ENCODE data around the gene NFATC2. TPM values are rescaled to one million over a fixed set of nuclear protein-coding genes. Genes with fewer than 3 reads are reported as not detected.
A peak's percentile ranks its signal among the peaks of the same experiment; 100 is the strongest.

Gene NFATC2
- total and polyA plus RNA-seq, 2 of the 4 experiments (the other 2 are of a cell fraction): 0.18 to 0.38 TPM

DNA sequence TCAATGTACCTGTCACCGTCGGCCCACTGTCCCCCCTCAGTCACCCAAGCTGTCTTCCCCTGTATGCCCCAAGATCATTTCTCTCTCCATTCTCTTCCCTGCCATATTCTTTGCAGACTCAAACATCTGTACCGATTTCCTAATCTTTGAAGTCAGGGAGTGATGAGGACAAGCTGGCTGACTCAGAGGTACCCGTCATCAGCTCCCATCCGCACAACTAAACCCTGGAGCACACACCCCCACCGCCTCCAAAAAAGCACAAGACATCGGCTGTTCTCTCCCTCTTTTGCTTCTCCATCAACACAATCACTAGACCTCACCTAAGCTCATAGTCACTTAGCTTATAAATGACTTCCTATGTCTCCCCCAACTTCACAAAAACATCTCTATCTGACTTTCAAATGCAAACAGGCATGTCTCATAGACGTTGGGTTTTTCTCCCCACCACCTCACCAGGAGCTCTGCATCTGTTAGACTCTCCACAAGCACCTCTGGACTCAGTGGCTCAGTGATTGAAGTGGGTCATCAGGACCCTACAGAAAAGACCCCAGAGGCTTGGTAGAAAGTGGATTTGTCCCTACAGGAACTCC lies 11.5 kb upstream of the NFATC2 start (continued):
- TF ChIP-seq CHD1 (IDR thresholded peaks at IDR 0.05; ENCODE audit: low read depth, low read length) (no peak), MAZ (IDR thresholded peaks at IDR 0.05; ENCODE audit: borderline replicate concordance, low read depth, low read length) (no peak), FOS (IDR thresholded peaks at IDR 0.05; ENCODE audit: low read depth, low read length) (no peak)

DNA sequence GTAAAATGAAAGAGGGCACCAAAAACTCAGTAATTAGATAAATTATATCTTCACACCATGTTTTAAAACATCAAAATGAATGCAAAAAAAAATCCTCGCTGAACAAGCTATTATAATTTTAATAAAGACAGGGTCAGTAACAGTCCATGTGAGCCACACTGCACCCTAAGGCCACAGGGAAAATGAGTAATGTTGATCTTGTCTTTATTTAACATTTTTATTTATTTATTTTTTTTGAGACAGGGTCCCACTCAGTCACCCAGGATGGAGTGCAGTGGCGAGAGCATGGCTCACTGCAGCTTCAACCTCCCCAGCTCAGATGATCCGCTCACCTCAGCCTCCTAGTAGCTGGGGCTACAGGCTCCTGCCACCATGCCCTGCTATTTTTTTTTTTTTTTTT lies 8.7 kb upstream of the NFATC2 start:
- H4K5ac ChIP-seq (ENCODE audit: low read depth, low read length): no peak overlapping the region
- no peak overlapping the region for H3K4ac ChIP-seq (ENCODE audit: low read depth, low read length)
- no peak overlapping the region for H3K23ac ChIP-seq (ENCODE audit: low read depth, low read length)
- H3K4me3 ChIP-seq (ENCODE audit: insufficient read depth, low read depth, low read length): no peak overlapping the region
- no peak overlapping the region for H2BK15ac ChIP-seq (ENCODE audit: low read depth, low read length)
- WGBS, 2 experiments (ENCODE audit: extremely low coverage in 2 of 2, insufficient read length in 1 of 2): no CpG with 5 or more reads among the region's 3 CpGs
- no peak overlapping the region for H2BK20ac ChIP-seq (ENCODE audit: low read depth, low read length)
- no peak overlapping the region for H3K27ac ChIP-seq (ENCODE audit: insufficient read depth, low read length)
- no peak overlapping the region for H2AK9ac ChIP-seq (replicated peaks; ENCODE audit: low read depth, low read length, poor library complexity)
- H3K27me3 ChIP-seq (ENCODE audit: control insufficient read depth, insufficient read depth, low read length): no peaks in the 10 kb centered on the region
- H4K8ac ChIP-seq (ENCODE audit: low read depth in 2 of 2, low read length in 2 of 2): no peak overlapping the region
- no peak overlapping the region for H2BK5ac ChIP-seq (ENCODE audit: low read depth, low read length, poor library complexity, severe bottlenecking)
- H4K20me1 ChIP-seq (ENCODE audit: insufficient read depth, low read length): no peaks in the 10 kb centered on the region
- ChIA-PET POLR2A (ENCODE audit: unreplicated experiment) (no interaction called here), CTCF (no interaction called here)
- no peak overlapping the region for H2BK120ac ChIP-seq (ENCODE audit: low read depth, low read length)
- no peak overlapping the region for H3K56ac ChIP-seq (ENCODE audit: extremely low read depth, insufficient read depth, low read length)
- DNase-seq (no peak), ATAC-seq (ENCODE audit: low read depth) (no peak)
- no TSS peak for BruUV-seq (replicated peaks)
- H3K9me1 ChIP-seq (ENCODE audit: insufficient read depth, low read length): no peaks in the 10 kb centered on the region
- H4K91ac ChIP-seq (ENCODE audit: insufficient read depth, low read depth, low read length): no peak overlapping the region
- no peak overlapping the region for H3K4me2 ChIP-seq (ENCODE audit: low read depth, low read length)
- H3K79me1 ChIP-seq (ENCODE audit: low read depth in 1 of 2, low read length in 2 of 2): 0 out of 4 replicates have a peak, but pooled peaks cover 0 to 2% of the 10 kb centered on the region in 2 experiments
- H2AFZ ChIP-seq (replicated peaks; ENCODE audit: low read length, poor library complexity): no peak overlapping the region
- H3K9me3 ChIP-seq (ENCODE audit: control insufficient read depth, insufficient read depth, low read length): no peaks in the 10 kb centered on the region
- TF ChIP-seq NFE2L2 (IDR thresholded peaks at IDR 0.05; ENCODE audit: low read depth, low read length) (no peak), MAZ (IDR thresholded peaks at IDR 0.05; ENCODE audit: borderline replicate concordance, low read depth, low read length) (no peak), RFX5 (IDR thresholded peaks at IDR 0.05; ENCODE audit: low read depth, low read length) (no peak), POLR2A (IDR thresholded peaks at IDR 0.05; ENCODE audit: low read depth, low read length) (peak; percentile 38), RCOR1 (IDR thresholded peaks at IDR 0.05; ENCODE audit: insufficient replicate concordance, low read length) (no peak)
- intact Hi-C loops (cut with micrococcal nuclease): loop anchor here (2.0 kb wide), 1 partner anchor 62 kb away; no protein-coding TSS in a partner anchor
- no peaks in the 10 kb centered on the region for H3K36me3 ChIP-seq (ENCODE audit: control insufficient read depth, insufficient read depth, low read length)
- H2AK5ac ChIP-seq (ENCODE audit: low read depth, low read length): no peak overlapping the region
- dilution Hi-C loops (cut with HindIII; ENCODE audit: low sequenced_read_pairs, unreplicated experiment): no loop called here
- no peak overlapping the region for H3K18ac ChIP-seq (ENCODE audit: low read depth, low read length)
- in situ Hi-C loops (cut with MboI; ENCODE audit: low sequenced_read_pairs): no loop called here
- no peak overlapping the region for H3K9ac ChIP-seq (ENCODE audit: low read depth, low read length)
- no peak overlapping the region for H3K14ac ChIP-seq (replicated peaks; ENCODE audit: low read depth, low read length)
- no peaks in the 10 kb centered on the region for H3K4me1 ChIP-seq (ENCODE audit: control insufficient read depth, insufficient read depth, low read length)

Data from IMR-90 (cell line).